Spleen (tissue), 7 donors: ENCODE data around the gene KRTAP10-1.

Experiments used
- CTCF ChIP-seq, 11 experiments: fragments of 200-600 bp in 7 of 11; fragments of 450-650 bp in 4 of 11; sonication (generic) in 4 of 11; IDR thresholded peaks in 8 of 11; conservative IDR thresholded peaks in 3 of 11; 1 replicate in 7 of 11; 2 replicates in 4 of 11; pipeline versions ENCODE4 v1.4.0 to v1.8.0; 2016 to 2021; ENCODE audit warnings: antibody characterized with exemption in 11 of 11, inconsistent platforms in 4 of 11, mild to moderate bottlenecking in 1 of 11
- POLR2AphosphoS5 ChIP-seq, 3 donors: sonication (generic); formaldehyde crosslinking; IDR thresholded peaks; one replicate each; pipeline ENCODE4 v1.5.1; 2017; ENCODE audit warnings: antibody characterized with exemption in 3 of 3
- donor health status: DM: no; HTN: no; CAD: no; lungs with moderate emphysema.
- donor health status: DM: no; HTN: no; CAD: no.
- donor health status: DM: no; HTN: no; CAD: no.

GRCh38 chr21:44507673-44508425 lies 32.1 kb downstream of the KRTAP10-1 start:
- TF ChIP-seq CTCF (IDR thresholded peaks at IDR 0.05 in 8 of 11, conservative IDR thresholded peaks at IDR 0.05 in 3 of 11) (no peak), POLR2AphosphoS5 (IDR thresholded peaks at IDR 0.05) (no peak)
